A549 (cell line): ENCODE data around the gene USP32. TPM values are rescaled to one million over a fixed set of nuclear protein-coding genes. Genes with fewer than 3 reads are reported as not detected.
A peak's percentile ranks its signal among the peaks of the same experiment; 100 is the strongest.

Experiments used
- ATAC-seq, 2 experiments: fragments of 200-7000 bp in 1 of 2; fragments of >200 bp in 1 of 2; cut with Nextera tagmentation in 1 of 2; cut with Tn5 transposase in 1 of 2; 3 replicates each; pipeline versions ENCODE4 v1.8.0 to v1.9.1; 2018 to 2020; ENCODE audit warnings: mild to moderate bottlenecking in 1 of 2, moderate library complexity in 1 of 2
- CTCF ChIA-PET: fragments of 300-600 bp; sonication (Branson Sonifier 250); formaldehyde crosslinking; extraction: SDS; loops from one replicate; lab custom pipeline; 2021; ENCODE audit warnings: antibody characterized with exemption, inconsistent platforms; lab: Yijun Ruan, JAX
- POLR2A ChIA-PET: fragments of 350-600 bp; formaldehyde crosslinking; extraction: SDS; loops from one replicate; lab custom pipeline; 2021; ENCODE audit warnings: antibody characterized with exemption, inconsistent platforms; lab: Yijun Ruan, JAX
- DNase-seq, 2 experiments: peaks; one replicate each; pipeline versions ENCODE4 v3.0.0 to v3.0.0-alpha.2; 2011 to 2016; ENCODE audit warnings: low read depth in 1 of 2, low spot score in 1 of 2
- FAIRE-seq: peaks from 2 replicates; lab custom pipeline; 2011; peaks lifted over from hg19 to GRCh38; lab: Jason Lieb, UNC
- H3K27ac ChIP-seq, 2 experiments: fragments of >200 bp; sonication (Bioruptor Twin); formaldehyde crosslinking; 3 replicates each; pipeline ENCODE4 v1.5.1; 2016 to 2017
- H3K4me1 ChIP-seq: fragments of >200 bp; sonication (Bioruptor Twin); formaldehyde crosslinking; 3 replicates; pipeline ENCODE4 v1.6.1; 2016
- H3K4me2 ChIP-seq: fragments of >200 bp; sonication (Bioruptor Twin); formaldehyde crosslinking; 3 replicates; pipeline ENCODE4 v1.6.1; 2016
- H3K4me3 ChIP-seq: fragments of >200 bp; sonication (Bioruptor Twin); formaldehyde crosslinking; 3 replicates; pipeline ENCODE4 v1.5.1; 2016
- H3K9me3 ChIP-seq: fragments of >200 bp; sonication (Bioruptor Twin); formaldehyde crosslinking; 3 replicates; pipeline ENCODE4 v1.6.1; 2016
- CBX2 ChIP-seq: fragments of 200-600 bp; sonication (generic); IDR thresholded peaks from 2 replicates; pipeline ENCODE4 v1.6.1; 2016; ENCODE audit warnings: low read depth, mild to moderate bottlenecking, borderline replicate concordance
- CHD2 ChIP-seq: fragments of 150-350 bp; IDR thresholded peaks from 2 replicates; pipeline ENCODE4 v1.6.1; 2014; ENCODE audit warnings: low read length; ENCODE audit not compliant: partially characterized antibody
- EHF ChIP-seq: fragments of 250-450 bp; sonication (Bioruptor Pico); IDR thresholded peaks from 2 replicates; pipeline ENCODE4 v1.5.0; 2020; ENCODE audit warnings: mild to moderate bottlenecking
- FOSB ChIP-seq: fragments of 250-450 bp; sonication (Bioruptor Pico); IDR thresholded peaks from 2 replicates; pipeline ENCODE4 v1.5.0; 2020; ENCODE audit warnings: mild to moderate bottlenecking, moderate library complexity
- FOXS1 ChIP-seq: fragments of 250-450 bp; sonication (Bioruptor Pico); IDR thresholded peaks from 2 replicates; pipeline ENCODE4 v1.5.0; 2020; ENCODE audit warnings: mild to moderate bottlenecking, moderate library complexity
- GATA3 ChIP-seq: IDR thresholded peaks from 2 replicates; pipeline ENCODE4 v1.6.1; 2012; ENCODE audit warnings: borderline replicate concordance
- HDAC2 ChIP-seq: fragments of 200-600 bp; sonication (generic); IDR thresholded peaks from 2 replicates; pipeline ENCODE4 v1.6.1; 2016
- JUN ChIP-seq, 2 experiments: fragments of >200 bp; sonication (Bioruptor Twin); formaldehyde crosslinking; IDR thresholded peaks; 2 replicates in 1 of 2; 3 replicates in 1 of 2; pipeline ENCODE4 v1.6.1; 2016 to 2017
- KDM1A ChIP-seq: fragments of 200-600 bp; sonication (generic); IDR thresholded peaks from 2 replicates; pipeline ENCODE4 v1.6.1; 2016; ENCODE audit warnings: low read depth, mild to moderate bottlenecking
- MAFK ChIP-seq: fragments of 450-650 bp; IDR thresholded peaks from 2 replicates; pipeline ENCODE4 v1.6.1; 2014; ENCODE audit not compliant: partially characterized antibody
- MAZ ChIP-seq: fragments of 150-350 bp; IDR thresholded peaks from 2 replicates; pipeline ENCODE4 v1.6.1; 2014; ENCODE audit warnings: antibody characterized with exemption, low read depth, low read length, borderline replicate concordance
- POLR2A ChIP-seq: IDR thresholded peaks from 2 replicates; pipeline ENCODE4 v1.6.1; 2012; ENCODE audit warnings: mild to moderate bottlenecking, low read length
- POLR2AphosphoS2 ChIP-seq: conservative IDR thresholded peaks from 2 replicates; pipeline ENCODE4 v1.6.1; 2012; ENCODE audit warnings: low read length, improper control_type of control experiment, inconsistent platforms
- RFX5 ChIP-seq: fragments of 450-650 bp; IDR thresholded peaks from 2 replicates; pipeline ENCODE4 v1.7.1; 2014; ENCODE audit warnings: antibody characterized with exemption, mild to moderate bottlenecking, moderate library complexity
- RNF2 ChIP-seq: fragments of 200-600 bp; sonication (generic); IDR thresholded peaks from 2 replicates; pipeline ENCODE4 v1.6.1; 2016; ENCODE audit warnings: low read depth, mild to moderate bottlenecking, antibody characterized with exemption, moderate library complexity, borderline replicate concordance
- TP53 ChIP-seq: fragments of 250-450 bp; sonication (Bioruptor Pico); IDR thresholded peaks from 2 replicates; pipeline ENCODE4 v1.5.0; 2021; ENCODE audit warnings: mild to moderate bottlenecking, moderate library complexity
- ZNF302 ChIP-seq: fragments of 250-450 bp; sonication (Bioruptor Pico); IDR thresholded peaks from 2 replicates; pipeline ENCODE4 v1.9.0; 2021; ENCODE audit warnings: inconsistent platforms, mild to moderate bottlenecking, moderate library complexity
- WGBS: methylation state at CpG from one replicate; pipeline ENCODE4 v1.1.6; 2017; ENCODE audit errors: missing lambda C conversion rate; 5-methylcytosine and 5-hydroxymethylcytosine counted together
- polyA plus RNA-seq, 4 experiments: library from polyadenylated mRNA; depleted of rRNA in 3 of 4; stranded (reverse); fragments of >200 nt; fragmentation: RNase III in 1 of 4; extraction: RNeasy Plus Mini Kit Qiagen cat#74134 plus additional on column Dnase treatment in 1 of 4; gene quantifications; 2 replicates in 3 of 4; 3 replicates in 1 of 4; pipeline ENCODE4 v1.2.3, GENCODE V29; 2011 to 2017
- TF ChIP-seq, protein P1 (sequence below): fragments of 250-450 bp; sonication (Bioruptor Pico); IDR thresholded peaks from 2 replicates; pipeline ENCODE4 v1.5.0; 2021; ENCODE audit warnings: mild to moderate bottlenecking, moderate library complexity, borderline replicate concordance
- TF ChIP-seq, protein P2 (sequence below): fragments of >200 bp; sonication (Bioruptor Twin); formaldehyde crosslinking; IDR thresholded peaks from 2 replicates; pipeline ENCODE4 v1.6.1; 2016
- TF ChIP-seq, protein P3 (sequence below): fragments of >200 bp; sonication (Bioruptor Twin); formaldehyde crosslinking; IDR thresholded peaks from 3 replicates; pipeline ENCODE4 v1.6.1; 2016

Gene USP32
- polyA plus RNA-seq, 2 of the 4 experiments (the other 2 are of a cell fraction), result 35.4 to 52.2 TPM

DNA sequence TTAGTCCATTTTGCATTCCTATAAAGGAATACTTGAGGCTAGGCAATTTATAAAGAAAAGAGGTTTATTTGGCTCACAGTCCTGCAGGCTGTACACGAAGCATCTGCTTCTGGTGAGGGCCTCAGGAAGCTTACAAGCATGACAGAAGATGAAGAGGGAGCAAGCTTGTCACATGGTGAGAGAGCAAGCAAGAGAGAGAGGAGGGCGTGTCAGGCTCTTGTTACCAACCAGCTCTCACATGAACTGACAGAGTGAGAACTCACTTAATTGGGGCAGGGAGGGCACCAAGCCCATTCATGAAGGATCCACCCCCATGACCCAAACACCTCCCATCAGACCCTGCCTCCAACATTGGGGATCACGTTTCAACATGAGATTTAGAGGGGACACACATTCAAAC is 31.9 kb upstream of the USP32 start:
- Histone ChIP-seq H3K9me3 (no peaks in the 10 kb centered on the region), H3K27ac (no peak overlapping the region), H3K4me3 (no peak overlapping the region), H3K4me2 (no peak overlapping the region), H3K4me1 (peaks cover 3% of the 10 kb centered on the region; the same call in 1 of the 3 replicates)
- POLR2A ChIA-PET, result interaction anchor here (1.2 kb wide), 1 partner anchor 176 kb away, joined by 3 read pairs; the partner anchor contains the start of gene PPM1D
- no peak for DNase-seq
- CTCF ChIA-PET, result interaction anchor here (0.5 to 4.1 kb wide), 10 partner anchors 13 to 859 kb away, joined by 3 to 60 read pairs (median 4); partner anchors contain the start of gene USP32
- ATAC-seq, result no peak
- TF ChIP-seq, protein P1, sequence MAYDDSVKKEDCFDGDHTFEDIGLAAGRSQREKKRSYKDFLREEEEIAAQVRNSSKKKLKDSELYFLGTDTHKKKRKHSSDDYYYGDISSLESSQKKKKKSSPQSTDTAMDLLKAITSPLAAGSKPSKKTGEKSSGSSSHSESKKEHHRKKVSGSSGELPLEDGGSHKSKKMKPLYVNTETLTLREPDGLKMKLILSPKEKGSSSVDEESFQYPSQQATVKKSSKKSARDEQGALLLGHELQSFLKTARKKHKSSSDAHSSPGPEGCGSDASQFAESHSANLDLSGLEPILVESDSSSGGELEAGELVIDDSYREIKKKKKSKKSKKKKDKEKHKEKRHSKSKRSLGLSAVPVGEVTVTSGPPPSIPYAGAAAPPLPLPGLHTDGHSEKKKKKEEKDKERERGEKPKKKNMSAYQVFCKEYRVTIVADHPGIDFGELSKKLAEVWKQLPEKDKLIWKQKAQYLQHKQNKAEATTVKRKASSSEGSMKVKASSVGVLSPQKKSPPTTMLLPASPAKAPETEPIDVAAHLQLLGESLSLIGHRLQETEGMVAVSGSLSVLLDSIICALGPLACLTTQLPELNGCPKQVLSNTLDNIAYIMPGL, result no peak
- TF ChIP-seq MAZ (no peak), RFX5 (no peak), FOSB (CRISPR knock-in tag) (no peak), POLR2A (no peak), MAFK (no peak), RNF2 (no peak), TP53 (CRISPR knock-in tag) (no peak), KDM1A (no peak)
- TF ChIP-seq, protein P2, sequence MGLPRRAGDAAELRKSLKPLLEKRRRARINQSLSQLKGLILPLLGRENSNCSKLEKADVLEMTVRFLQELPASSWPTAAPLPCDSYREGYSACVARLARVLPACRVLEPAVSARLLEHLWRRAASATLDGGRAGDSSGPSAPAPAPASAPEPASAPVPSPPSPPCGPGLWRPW, result no peak
- no peak for FAIRE-seq
- WGBS, result 62% methylated on average over 3 of the region's 3 CpGs

DNA sequence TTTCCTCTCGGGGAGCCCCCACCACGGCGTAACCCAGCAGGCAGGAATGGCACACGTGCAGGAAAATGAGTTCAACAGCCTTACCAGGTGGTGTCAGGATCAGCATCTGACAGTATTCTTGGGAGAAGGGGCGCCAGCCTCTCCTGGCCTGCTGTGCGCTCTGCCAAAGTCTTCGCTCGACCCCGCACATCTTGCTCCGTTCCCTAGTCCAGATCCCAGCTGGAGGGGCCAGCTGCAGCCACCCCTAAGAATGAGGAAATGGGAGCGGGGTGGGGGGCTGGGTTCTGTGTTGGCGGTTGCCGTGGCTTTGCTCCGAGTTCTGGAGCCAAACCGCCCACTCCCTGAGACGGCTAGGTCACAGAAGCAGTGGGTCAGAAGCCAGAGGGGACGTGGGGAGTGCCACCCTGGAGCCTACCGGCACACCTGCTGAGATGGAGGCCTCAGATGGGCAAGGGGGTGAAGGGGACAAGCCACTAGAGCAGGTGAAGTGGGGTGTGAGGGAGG is 30.3 kb upstream of the USP32 start, which contains the start of gene CHCT1:
Gene CHCT1, plus strand, starts transcription at position 328 of the 504 bp plus-strand sequence. Its CDS starts 104 bp downstream, at position 432.
- 88% methylated on average over 18 of the region's 18 CpGs for WGBS
- ChIA-PET POLR2A (no interaction called here), CTCF (interaction anchor here (0.6 to 4.1 kb wide), 19 partner anchors 8 to 280 kb away, joined by 3 to 60 read pairs (median 3); no protein-coding TSS in a partner anchor)
- ATAC-seq, result no peak
- FAIRE-seq, result no peak
- Histone ChIP-seq H3K27ac (peak within 1 kb of the TSS; percentile 76 to 87), H3K4me1 (peaks cover 3% of the 10 kb centered on the region; the same call in 1 of the 3 replicates), H3K9me3 (no peaks in the 10 kb centered on the region), H3K4me2 (peak within 1 kb of the TSS; percentile 69), H3K4me3 (peak within 1 kb of the TSS; percentile 44)
- TF ChIP-seq FOXS1 (CRISPR knock-in tag), result no peak
- TF ChIP-seq EHF (CRISPR knock-in tag), result no peak
- TF ChIP-seq, protein P3, sequence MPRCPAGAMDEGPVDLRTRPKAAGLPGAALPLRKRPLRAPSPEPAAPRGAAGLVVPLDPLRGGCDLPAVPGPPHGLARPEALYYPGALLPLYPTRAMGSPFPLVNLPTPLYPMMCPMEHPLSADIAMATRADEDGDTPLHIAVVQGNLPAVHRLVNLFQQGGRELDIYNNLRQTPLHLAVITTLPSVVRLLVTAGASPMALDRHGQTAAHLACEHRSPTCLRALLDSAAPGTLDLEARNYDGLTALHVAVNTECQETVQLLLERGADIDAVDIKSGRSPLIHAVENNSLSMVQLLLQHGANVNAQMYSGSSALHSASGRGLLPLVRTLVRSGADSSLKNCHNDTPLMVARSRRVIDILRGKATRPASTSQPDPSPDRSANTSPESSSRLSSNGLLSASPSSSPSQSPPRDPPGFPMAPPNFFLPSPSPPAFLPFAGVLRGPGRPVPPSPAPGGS, result no peak
- no peak for TF ChIP-seq KDM1A
- no peak for TF ChIP-seq TP53 (CRISPR knock-in tag)
- no peak for TF ChIP-seq CHD2
- no peak for TF ChIP-seq MAZ
- TF ChIP-seq GATA3, result no peak
- no peak for TF ChIP-seq MAFK
- no peak for TF ChIP-seq CBX2
- TF ChIP-seq JUN (IDR thresholded peaks at IDR 0.05), result no peak
- TF ChIP-seq ZNF302 (CRISPR knock-in tag), result no peak
- TF ChIP-seq POLR2AphosphoS2, result no peak
- TF ChIP-seq HDAC2, result no peak
- no peak for DNase-seq
